Psoas muscle (tissue), 8 donors: Measurements from ENCODE around the gene NMUR2. TPM values are rescaled to one million over a fixed set of nuclear protein-coding genes. Genes with fewer than 3 reads are reported as not detected.

ENCODE experiments used
- ATAC-seq, 4 donors: fragments of 200-7000 bp; cut with Tn5 transposase; one replicate each; pipeline ENCODE4 v1.9.1; 2020; ENCODE audit warnings: moderate library complexity in 3 of 4, mild to moderate bottlenecking in 2 of 4
- DNase-seq, 2 donors: peaks; one replicate each; pipeline ENCODE4 v3.0.0-alpha.2; 2020
- H3K27ac ChIP-seq: fragments of 200-600 bp; one replicate; pipeline ENCODE4 v1.8.0; 2022
- H3K27me3 ChIP-seq, 3 donors: fragments of 200-600 bp in 1 of 3; one replicate each; pipeline versions ENCODE4 v1.6.1 to v1.8.0; 2013 to 2022; ENCODE audit warnings: low read length in 2 of 3, mild to moderate bottlenecking in 2 of 3, moderate library complexity in 1 of 3; ENCODE audit not compliant: insufficient read depth in 3 of 3
- H3K36me3 ChIP-seq, 2 donors: fragments of 200-600 bp in 1 of 2; one replicate each; pipeline versions ENCODE4 v1.6.1 to v1.8.0; 2013 to 2022; ENCODE audit warnings: low read depth in 1 of 2, mild to moderate bottlenecking in 1 of 2, moderate library complexity in 1 of 2; ENCODE audit not compliant: insufficient read depth in 1 of 2
- H3K4me1 ChIP-seq: fragments of 200-600 bp; one replicate; pipeline ENCODE4 v1.8.0; 2022
- H3K4me3 ChIP-seq: fragments of 200-600 bp; one replicate; pipeline ENCODE4 v1.8.0; 2022; ENCODE audit warnings: mild to moderate bottlenecking
- H3K9me3 ChIP-seq: fragments of 200-600 bp; one replicate; pipeline ENCODE4 v1.8.0; 2022
- WGBS, 3 donors: extraction: QIAGEN DNeasy Blood & Tissue Kit; methylation state at CpG; one replicate each; pipeline versions ENCODE4 v1.1.6 to v1.1.7; 2013; 5-methylcytosine and 5-hydroxymethylcytosine counted together
- intact Hi-C, 2 donors: fragments of 100-400 bp; cut with DNase I; formaldehyde crosslinking; loops; one replicate each; pipeline versions ENCODE4 v1.11.0 to v1.14.2; 2022
- polyA plus RNA-seq, 3 donors: library from polyadenylated mRNA; stranded (reverse); fragments of 200-250 nt; gene quantifications; one replicate each; pipeline ENCODE4 v1.2.3, GENCODE V29; 2013
- total RNA-seq, 4 donors: library from RNA; stranded (reverse); fragmentation: NEBNext Ultra II Directional in 2 of 4; extraction: Animal tissue kit (Norgen Biotek cat#: 25700) in 2 of 4; gene quantifications; one replicate each; pipeline versions ENCODE4 v1.2.1 to v1.2.4, GENCODE V29; 2021 to 2023
- TF ChIP-seq, protein P1 (sequence below): fragments of 200-600 bp; IDR thresholded peaks from one replicate; pipeline ENCODE4 v1.8.0; 2022; ENCODE audit warnings: antibody characterized with exemption
- donor health status: healthy with polysubstance abuse.
- donor health status: DM: no; HTN: no; CAD: no; lungs with moderate emphysema.
- donor health status: Bipolar disorder and iron deficiency.
- donor health status: healthy.
- donor health status: DM: yes; HTN: yes; CAD: no.
- donor health status: DM: no; HTN: no; CAD: no.
- donor health status: DM: no; HTN: no; CAD: no.
- donor health status: DM: yes; HTN: yes; CAD: no.

Gene NMUR2
- total and polyA plus RNA-seq, 7 donors = not detected

GRCh38 chr5:152349683-152350526, 55.2 kb downstream of the NMUR2 start:
- no peak overlapping the region for H3K4me3 ChIP-seq
- DNase-seq (peak in 1 of 2 donors; percentile 47), ATAC-seq (no peak)
- no peaks in the 10 kb centered on the region for H3K9me3 ChIP-seq
- TF ChIP-seq, protein P1, sequence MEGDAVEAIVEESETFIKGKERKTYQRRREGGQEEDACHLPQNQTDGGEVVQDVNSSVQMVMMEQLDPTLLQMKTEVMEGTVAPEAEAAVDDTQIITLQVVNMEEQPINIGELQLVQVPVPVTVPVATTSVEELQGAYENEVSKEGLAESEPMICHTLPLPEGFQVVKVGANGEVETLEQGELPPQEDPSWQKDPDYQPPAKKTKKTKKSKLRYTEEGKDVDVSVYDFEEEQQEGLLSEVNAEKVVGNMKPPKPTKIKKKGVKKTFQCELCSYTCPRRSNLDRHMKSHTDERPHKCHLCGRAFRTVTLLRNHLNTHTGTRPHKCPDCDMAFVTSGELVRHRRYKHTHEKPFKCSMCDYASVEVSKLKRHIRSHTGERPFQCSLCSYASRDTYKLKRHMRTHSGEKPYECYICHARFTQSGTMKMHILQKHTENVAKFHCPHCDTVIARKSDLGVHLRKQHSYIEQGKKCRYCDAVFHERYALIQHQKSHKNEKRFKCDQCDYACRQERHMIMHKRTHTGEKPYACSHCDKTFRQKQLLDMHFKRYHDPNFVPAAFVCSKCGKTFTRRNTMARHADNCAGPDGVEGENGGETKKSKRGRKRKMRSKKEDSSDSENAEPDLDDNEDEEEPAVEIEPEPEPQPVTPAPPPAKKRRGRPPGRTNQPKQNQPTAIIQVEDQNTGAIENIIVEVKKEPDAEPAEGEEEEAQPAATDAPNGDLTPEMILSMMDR = peak; percentile 56
- 37 to 44% (median 38%) methylated on average over 8 of the region's 8 CpGs for WGBS, 3 donors
- no peaks in the 10 kb centered on the region for H3K36me3 ChIP-seq
- no peak overlapping the region for H3K27ac ChIP-seq
- intact Hi-C loops = no loop called here
- no peaks in the 10 kb centered on the region for H3K4me1 ChIP-seq
- H3K27me3 ChIP-seq = peaks cover 0 to 2% (median 0%) of the 10 kb centered on the region in 3 donors
